ENCODE measurements around the gene CFAP77. TPM values are rescaled to one million over a fixed set of nuclear protein-coding genes. Genes with fewer than 3 reads are reported as not detected.

Gene CFAP77
- total RNA-seq, 1 donor from 2014 or later: not detected

DNA sequence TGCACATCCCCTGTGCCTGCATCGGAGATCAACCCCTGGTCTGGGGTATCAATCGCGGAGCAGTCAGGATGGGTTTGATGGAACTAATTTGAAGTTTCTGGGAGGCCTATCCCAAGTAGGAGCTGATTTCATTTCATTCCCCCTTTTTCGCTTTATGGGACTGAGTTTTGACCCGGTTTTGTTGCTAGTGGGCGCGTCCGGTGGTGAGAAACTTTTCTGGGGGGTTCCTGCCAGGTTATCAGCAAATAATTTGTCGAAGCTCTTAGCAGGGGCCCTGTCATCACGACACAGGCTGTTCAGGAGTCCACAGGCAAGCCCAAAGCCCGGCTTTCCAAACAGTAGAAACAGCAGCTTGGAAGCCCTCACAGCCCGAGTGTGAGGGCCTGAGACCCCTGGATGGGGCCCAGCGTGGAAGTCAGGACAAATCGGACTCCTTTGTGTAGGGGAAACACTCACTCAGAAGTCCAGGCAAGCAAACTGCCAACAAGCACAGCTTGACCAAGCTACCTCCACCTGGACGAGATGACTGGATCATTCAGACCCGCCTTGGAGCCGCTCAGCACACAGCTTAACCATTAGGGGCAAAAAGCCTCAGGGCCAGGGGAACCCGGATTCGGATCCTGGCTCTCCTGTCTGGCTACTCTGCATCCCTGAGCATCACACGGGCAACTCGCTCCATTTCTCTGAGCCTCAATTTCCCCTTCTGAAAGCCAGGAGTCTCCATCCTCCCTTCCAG, 108.0 kb downstream of the CFAP77 start:
- no peak for DNase-seq (ENCODE audit: low spot score)

DNA sequence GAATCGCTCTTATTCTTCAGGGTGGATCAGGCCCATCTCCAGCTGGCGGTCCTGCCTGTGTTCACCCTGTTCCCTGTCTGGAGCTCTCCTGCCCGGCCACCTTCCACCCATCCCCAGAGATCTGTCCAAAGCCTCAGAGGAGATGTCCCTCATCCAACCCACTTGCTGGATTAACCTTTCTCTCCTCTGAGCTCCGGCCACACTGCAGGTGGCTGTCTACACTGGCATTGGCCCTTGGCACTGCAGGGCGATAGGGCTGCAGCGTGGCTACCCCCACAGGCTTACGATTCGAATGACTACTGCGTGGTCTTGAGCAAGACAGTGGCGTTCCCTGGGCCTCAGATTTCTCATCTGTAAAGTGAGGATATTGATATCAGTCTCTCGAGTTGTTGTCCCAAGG, 108.6 kb downstream of the CFAP77 start:
- DNase-seq (ENCODE audit: low spot score): no peak

DNA sequence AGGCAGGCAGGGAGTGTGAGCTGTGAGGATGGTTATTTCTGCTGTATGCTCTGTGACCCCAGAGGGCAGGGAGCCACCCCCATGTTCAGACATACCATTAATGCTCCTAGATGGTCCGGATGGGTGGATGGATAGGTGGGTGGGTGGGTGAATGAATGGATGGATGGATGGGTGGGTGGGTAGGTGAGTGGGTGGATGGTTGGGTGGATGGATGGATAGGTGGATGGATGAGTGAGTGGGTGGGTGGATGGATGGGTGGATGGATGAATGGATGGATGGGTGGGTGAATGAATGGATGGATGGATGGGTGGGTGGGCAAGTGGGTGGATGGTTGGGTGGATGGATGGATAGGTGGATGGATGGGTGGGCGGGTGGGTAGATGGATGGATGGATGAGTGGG, 109.0 kb downstream of the CFAP77 start:
- DNase-seq (ENCODE audit: low spot score): no peak

DNA sequence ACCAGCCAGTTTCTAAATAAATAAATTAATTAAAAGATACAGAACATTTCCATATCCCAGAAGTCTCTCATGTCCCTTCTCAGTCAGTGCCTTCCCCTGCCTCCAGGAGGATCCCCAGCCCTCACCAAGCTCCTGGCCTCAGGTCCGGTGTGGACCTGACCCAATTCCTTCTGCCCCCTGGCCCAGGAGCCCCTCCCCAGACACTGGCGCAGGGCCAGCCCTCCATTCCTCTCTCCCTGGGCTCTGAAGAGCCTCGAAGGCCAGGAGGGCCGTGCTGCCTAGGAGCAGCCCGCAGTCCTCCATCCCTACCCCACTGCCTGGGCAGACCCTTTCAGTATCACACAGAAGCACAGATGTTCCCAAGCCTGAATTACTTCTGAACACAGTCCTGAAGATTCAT, 110.6 kb downstream of the CFAP77 start:
- no peak for DNase-seq (ENCODE audit: low spot score)

DNA sequence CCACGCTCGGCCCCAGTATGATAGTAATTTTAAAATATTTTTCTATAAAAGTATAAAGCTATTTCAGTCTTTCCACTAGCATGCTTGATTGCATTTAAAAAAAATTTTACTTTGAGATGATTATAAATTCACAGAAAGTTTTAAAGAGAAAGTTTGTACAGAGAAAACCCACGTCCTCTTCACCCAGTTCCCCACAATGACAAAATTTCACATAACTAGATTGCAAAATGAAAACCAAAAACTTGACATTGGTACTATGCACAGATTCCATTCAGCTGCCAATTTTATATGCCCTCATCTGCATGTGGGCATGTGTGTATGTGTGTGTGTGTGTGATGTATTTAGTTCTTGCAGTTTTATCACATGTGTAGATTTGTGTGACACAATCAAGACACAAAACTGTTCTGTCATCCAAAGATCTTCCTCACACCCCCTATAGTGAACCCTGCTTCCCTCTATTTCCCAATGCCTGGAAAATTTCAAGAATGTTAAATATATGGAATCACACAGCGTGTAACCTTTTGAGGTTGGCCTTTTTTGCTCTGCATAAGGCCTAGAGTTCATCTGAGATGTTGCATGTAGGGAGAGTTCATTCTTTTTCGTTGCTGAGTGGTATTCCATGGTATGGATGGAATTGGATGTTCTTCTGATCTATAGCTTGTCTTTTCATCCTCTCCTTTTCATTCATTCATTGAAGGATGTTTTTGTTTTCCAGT, 115.5 kb downstream of the CFAP77 start:
- no peak for DNase-seq (ENCODE audit: low spot score)

DNA sequence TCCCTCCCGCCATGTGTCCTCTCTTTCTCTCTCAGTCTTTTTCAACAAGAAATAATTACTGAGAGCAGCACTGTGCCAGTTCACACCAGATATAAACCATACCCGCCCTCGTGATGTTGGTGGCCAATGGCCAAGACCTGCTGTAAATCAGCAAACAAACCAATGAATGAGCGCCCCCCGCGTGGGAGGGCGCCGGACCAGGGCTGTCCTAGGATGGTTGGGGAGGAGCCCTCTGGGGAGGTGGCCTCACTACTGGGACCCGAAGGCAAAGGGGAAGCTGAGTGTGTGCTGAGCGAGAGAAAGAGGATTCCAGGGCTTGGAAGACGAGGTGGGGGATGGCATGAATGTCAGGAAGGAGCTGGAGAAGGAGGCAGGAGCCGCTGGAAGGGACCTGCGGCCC, 121.2 kb downstream of the CFAP77 start:
- no peak for DNase-seq (ENCODE audit: low spot score)

DNA sequence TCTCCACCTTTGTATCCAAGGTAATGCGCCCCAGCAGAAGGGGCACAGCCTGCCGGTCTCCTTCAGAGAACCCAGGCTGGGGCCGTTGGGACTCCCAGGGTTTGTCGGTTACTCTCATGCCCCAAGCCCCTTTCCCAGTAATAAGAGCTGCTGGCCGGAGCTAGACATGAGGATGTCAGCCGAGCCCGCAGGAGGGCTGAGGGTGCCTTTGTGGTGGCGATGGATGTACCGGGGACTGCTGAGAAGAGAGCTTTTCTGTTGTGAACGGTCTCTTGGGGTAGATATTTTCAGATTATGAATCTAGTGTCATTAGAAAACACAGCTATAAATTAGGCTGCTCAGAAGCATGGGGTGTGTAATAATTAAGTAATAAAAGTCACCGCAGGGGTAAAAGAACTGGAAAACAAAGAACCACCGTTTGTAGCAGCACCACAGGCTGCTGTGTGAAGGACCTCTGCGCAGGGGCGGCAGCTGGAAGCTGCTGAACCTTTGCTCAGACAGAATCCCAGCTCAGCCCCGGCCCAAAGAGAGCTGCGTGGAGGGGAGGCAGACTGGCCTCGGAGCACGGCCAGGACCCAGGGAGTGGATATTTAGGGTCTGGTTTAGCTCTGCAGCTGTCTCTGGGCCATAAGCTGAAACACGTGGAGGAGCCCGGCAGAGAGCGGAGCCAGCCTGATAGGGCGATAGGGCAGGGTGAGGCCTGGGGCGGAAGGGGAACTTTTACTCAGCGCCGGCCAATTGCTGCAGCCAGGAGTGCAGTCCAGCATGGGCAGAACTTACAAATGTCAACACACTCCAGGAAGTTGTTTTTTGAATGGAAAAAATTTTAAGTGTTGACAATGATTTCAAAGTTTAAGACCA, 121.9 kb downstream of the CFAP77 start:
- no peak for DNase-seq (ENCODE audit: low spot score)

DNA sequence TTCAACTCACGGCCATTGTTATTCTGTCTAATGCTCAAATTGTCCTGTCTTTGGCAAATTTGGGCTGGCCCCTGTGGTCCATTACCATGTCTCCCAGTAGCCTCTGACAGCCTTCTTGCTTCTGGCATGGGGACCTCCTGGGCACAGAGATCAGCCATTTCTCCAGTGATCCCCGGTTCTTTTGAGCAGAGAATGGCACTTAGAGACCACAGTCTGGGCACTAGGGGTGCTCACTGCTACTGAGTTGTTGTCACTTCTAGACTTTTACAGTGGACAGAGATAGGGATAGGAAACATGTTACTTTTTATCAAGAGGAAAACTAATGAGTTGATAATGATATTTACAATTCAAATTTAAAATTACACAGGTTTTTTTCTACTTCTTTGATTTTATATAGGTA, 124.8 kb downstream of the CFAP77 start:
- no peak for DNase-seq (ENCODE audit: low spot score)

DNA sequence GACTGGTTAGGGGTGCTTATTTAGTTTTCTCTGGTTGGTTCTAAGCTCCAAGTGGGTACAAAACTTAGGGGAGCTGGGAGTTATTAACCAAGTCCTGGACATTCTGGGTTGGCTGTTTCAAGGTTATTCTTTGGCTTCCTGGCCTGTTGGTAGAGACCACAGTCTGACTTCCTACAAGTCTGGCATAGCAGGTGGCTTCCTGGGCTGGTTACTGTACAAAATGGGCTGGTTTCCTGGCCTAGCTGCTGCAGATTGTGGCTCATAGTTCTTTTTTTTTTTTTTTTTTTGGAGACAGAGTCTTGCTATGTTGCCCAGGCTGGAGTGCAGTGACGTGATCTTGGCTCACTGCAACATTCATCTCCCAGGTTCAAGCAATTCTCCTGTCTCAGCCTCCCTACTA, 126.1 kb downstream of the CFAP77 start:
- no peak for DNase-seq (ENCODE audit: low spot score)

DNA sequence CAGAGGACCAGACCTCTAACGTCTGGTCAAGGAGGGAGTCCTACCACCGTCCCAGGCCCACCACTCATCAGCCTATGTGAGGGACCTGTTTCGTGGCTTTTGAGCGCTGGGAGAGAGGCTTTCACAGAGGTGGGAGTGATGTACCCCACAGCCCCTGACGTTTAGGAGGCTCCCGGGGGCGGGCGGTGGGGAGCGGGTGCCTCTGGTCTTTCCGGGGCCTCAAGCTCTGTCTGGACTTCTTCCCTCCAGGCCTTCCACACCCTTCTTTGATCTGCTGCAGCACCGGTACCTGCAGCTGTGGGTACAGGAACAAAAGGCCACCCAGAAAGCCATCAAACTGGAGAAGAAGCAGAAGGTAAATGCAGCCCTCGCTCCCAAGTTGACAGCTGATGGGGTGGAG, 127.3 kb downstream of the CFAP77 start:
- DNase-seq (ENCODE audit: low spot score): no peak

DNA sequence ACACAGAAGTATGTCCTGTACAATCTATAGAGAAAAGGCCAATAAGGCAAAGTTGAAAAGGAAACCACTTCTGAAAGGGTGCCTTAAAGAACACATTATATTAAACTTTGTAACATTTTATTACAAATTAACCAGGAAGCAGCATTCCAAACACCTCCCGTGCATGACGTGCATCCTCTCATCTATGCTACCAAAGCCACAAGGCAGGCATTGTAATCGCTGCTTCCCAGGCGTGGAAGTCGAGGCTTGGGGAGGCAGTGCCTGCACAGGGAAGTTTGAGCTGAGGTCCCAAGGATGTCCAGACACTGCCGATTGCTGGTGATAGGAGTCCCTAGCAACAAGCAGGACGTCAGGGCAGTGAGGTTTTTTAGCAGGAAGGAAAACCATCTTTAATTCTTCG, 128.1 kb downstream of the CFAP77 start:
- no peak for DNase-seq (ENCODE audit: low spot score)

DNA sequence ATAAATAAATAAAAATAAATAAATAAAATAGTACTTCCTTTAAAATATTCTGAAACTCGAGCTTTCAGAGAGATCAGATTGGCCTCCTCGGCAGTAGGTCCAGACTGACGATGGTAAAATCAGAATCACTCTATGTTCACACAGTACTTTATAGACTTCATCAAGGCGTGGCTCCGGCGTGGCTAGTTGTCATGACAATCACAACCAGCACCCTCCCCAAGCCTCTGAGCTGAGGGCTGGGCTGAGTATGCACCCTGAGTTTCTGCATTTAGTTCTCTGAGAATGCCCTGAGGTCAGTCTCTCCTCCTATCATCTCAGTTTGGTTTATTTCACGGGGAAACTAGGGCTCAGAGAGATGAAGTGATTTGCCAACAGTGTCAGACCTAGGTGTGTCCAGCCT, 129.1 kb downstream of the CFAP77 start:
- DNase-seq (ENCODE audit: low spot score): no peak

DNA sequence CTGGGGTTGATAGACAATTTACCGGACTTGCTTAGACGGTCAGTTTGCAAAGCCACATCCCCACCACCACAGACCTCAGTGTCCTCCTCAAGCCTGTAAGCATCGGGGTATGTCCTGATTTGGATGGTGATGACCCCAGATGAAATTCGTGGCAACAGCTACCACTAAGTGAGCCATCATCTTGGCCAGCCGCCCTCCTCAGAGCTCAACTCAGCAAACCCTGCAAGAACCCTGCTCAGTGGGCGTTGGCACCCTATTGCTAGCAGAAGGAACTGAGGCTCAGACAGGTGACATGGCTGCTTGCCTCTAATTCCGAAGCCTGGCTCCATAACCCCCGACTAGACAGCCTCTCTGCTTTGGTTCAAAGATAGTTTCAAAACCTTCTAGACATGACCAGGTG, 131.0 kb downstream of the CFAP77 start:
- no peak for DNase-seq (ENCODE audit: low spot score)

DNA sequence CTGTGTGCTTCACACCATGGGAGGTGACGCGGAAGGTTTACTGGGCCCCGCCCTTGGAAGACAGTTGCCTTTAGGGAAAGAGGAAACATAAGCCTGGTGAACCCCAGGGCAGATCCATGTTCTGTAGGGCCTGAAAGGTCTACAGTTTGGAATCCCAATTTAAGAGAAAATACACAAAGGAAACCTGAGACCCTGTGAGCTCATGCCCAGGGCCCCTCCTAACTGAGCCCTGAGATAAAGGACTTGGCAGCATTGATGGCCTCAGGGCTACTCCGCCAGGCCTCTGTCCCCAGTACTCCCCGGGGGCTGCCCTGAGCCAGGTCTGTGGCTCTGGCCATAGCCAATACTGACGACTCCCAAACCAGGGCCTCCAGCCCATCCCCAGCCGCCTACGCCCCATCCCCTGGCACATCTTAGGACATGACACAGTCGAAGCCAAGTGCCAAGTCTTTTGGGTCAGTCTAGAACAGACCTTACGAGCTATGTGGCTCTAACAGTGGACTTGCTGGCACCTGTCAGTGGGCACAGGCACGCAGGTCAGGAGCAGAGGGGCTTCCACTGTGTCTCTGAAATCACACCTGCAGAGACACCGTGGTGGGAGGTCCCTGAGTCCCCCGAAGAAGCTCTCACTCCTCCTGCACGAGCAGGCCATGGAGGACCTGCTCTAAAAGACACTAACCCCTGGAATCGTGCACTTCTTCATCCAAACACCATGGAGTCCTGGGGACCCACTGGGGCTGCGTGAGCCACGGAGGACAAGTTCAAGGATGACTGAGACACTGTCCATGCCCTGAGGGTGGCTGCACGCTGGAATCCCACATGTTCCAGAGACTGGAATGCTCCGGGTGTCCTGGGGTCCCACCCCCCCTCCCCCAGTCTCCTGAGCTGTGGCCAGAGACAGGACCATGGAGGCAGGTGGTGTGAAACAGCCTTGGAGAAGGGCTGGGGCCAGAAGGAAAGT, 132.1 kb downstream of the CFAP77 start:
- no peak for DNase-seq (ENCODE audit: low spot score)

DNA sequence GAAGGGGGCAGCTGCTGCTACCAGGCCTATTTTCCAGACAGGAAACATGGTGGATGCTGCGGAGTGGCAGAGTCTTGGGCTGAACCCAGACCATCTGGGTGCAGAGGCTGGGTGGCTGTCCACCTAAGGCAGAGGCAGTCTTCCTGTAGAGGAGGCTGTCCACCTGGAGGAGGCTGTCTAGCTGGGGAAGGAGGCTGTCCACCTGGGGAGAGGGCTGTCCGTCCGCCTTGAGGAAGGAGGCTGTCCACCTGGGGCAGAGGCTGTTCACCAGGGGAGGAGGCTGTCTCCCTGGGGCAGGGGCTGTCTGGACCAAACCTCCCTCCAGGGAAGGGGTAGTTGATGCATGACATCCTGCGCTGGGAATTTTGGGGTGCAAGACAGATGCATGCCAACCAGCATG, 133.2 kb downstream of the CFAP77 start:
- no peak for DNase-seq (ENCODE audit: low spot score)

DNA sequence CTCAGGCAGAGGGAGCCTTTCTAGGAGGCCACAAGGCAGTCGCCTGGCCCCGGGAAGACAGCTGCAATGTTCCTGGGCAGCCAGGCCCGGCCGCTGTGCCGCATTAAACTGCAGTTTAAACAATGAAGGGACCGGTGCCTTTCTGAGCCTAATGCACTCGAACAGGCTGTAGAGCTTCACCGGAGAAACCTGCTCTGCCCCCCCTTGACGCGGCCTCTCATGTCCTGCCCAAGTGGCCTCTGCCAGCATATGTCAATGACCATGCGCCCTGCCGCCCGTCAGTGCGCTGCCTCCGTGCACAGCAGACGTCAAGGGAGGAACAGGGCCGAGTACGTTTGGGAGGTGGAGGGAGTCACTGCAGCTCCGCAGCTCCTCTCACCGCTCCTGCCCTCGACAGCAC, 133.9 kb downstream of the CFAP77 start:
- no peak for DNase-seq (ENCODE audit: low spot score)

DNA sequence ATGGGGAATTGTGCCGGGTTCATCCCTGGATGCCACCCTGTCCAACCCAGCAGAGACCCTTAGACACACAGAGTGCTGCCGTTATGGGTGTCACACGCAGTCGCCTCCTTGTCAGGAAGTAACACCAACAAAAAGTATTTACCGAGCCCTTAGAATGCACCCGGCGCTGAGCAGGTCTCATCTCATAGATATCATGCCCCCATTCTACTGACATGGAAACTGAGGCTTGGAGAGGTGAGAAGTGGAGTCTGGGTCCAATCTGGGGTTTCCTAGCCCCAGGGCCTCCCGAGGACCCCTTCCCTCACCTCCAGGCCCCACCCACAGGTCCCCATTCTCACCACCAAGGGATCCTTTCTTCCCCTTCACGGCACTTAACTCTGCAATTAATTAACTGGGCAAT, 135.6 kb downstream of the CFAP77 start:
- DNase-seq (ENCODE audit: low spot score): no peak

DNA sequence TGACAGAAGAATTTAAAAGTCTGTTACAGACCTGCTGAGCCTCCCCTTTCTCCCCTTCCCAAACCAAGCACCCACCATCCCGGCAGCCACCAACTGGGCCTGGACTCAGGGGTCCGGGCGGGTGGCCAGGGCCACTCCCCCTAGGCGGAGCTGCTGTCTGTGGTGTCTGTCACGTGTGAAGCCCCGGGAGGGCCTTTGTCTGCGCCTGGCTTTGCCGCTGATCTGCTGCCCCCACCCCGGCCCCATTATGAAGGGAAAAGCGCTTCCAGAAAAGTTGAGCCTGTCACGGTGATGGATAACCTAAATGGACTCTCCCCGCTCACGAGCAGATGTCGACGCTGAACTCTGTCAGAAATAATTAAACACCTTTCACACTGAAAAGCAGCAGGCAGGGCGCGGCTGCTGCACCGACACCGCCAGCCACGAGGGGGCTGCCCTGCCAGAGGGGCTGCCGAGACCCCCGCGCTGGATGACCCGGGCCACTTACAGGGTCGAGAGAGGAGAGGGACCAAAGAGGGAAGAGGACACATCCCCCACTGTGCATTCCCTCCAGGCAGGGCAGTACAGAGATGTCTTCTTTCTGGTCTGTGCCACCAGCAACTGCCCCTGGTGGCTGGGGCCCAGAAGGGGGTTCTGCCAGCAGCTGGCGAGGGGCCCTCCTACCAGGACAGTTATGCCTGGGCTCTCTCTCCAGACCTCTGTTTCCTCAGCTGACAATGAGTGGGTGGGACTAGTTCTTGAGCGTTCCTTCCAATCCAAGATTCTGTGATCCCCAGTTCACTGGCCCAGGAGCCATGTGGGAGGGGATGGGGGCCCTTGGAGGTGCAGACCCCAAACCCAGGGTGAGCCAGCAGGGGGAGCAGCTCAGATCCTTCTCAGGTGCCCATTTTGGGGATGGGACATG, 136.4 kb downstream of the CFAP77 start:
- no peak for DNase-seq (ENCODE audit: low spot score)

DNA sequence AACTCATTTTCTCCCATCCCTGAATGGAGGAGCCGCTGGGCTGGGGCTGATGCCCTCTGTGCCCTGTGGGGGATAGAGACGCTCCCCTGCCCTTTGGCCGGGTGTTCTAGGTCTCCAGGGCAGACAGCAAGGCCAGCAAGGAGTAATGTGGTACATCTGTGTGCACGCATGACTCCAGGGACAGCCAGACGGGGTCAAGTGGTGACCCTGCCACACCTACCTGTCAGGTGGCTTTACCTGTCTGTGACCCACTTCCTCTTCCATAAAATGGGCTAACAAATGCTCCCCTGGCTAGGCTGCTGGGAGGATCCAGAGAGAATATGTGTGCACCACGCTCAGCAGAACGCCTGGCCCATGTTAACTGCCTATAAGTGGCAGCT, 137.0 kb downstream of the CFAP77 start:
- DNase-seq (ENCODE audit: low spot score): no peak

DNA sequence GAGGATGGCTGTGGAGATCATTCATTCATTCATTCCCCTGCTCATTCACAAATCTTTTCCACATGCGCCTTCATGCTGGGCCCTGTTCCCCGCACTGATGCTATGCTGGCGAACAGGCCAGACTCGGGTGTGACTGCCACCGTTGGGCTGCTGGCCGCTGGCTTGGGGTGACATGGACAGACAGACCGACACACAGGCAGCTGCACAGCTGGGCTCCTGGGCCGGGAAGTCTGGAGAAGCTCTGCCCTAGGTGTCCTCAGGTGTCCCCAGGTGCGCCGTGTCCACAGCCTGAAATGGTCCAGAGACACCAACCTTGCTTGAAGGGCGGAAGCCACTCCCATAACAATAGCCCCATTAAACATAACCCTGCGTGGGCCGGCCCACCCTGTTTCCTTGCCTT, 137.4 kb downstream of the CFAP77 start:
- no peak for DNase-seq (ENCODE audit: low spot score)

Measured in ureter (tissue), 1 donor.